ENCODE results near the gene PGPEP1.
"Not testable (repeated sequence)": the region's sequence is repeated elsewhere in the genome, so short reads cannot be mapped to it uniquely, and the experiment has no call there.

PGPEP1 gene

DNA sequence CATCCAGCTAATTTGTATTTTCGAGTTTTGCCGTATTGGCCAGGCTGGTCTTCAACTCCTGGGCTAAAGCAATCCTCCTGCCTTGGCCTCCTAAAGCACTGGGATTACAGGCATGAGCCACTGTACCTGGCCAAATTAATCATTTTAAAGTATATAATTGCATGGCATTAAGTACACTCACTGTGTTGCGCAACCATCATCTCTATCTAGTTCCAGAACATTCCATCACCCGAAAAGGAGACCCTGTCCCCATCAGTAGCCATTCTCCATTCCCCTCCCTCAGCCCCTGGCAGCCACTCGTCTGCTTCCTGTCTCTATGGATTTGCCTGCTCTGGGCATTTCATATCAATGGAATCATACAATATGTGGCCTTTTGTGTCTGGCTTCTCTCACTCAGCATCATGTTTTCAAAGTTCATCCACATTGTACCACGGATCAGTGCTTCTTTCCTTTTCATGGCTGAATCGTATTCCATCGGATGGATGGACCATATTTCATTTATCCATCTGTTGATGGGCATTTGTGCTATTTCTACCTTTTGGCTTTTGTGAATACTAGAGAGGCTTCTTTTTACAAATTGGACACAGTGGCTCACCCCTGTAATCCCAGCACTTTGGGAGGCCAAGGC, 13.1 kb downstream of the PGPEP1 start:
- no peak for DNase-seq (ENCODE audit: insufficient read length, low spot score)
- TF ChIP-seq POLR2A (IDR thresholded peaks at IDR 0.05; ENCODE audit: low read depth, low read length) = no peak
- no peak for FAIRE-seq

DNA sequence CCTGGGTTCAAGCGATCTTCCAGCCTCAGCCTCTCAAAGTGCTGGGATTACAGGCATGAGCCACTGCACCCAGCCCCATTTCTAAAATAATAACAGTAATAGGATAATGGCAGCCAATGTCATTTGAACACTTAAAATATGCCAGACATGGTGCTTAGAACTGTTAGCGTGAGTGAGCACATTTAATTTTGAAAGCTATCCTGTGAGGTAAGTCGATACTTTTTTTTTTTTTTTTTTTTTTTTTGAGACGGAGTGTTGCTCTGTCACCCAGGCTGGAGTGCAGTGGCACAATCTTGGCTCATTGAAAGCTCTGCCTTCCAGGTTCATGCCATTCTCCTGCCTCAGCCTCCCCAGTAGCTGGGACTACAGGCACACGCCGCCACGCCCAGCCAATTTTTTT, 14.3 kb downstream of the PGPEP1 start:
- FAIRE-seq = not testable (repeated sequence)

DNA sequence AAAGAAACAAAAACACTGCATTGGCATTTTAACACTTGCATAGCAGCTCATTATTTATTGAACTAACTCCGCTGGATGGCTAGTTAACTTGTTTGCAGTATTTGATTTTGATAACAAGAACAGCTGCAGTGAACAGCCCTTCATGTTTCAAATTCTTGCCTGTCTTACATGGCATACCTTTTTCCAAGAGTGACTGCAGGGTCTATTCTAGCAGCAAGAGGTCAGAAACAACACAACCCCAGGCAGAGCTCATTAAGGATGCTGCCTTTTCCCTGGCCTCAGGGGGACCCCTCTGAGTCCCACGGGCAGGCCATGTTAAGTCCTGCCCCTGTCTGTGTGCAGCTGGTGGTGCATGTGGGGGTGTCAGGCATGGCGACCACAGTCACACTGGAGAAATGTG, 16.6 kb downstream of the PGPEP1 start:
- FAIRE-seq (no peak), DNase-seq (ENCODE audit: insufficient read length, low spot score) (no peak)
- TF ChIP-seq POLR2A (IDR thresholded peaks at IDR 0.05; ENCODE audit: low read depth, low read length) = no peak

More for the DNA sequence above, 14.3 kb downstream of the PGPEP1 start:
- DNase-seq (ENCODE audit: insufficient read length, low spot score) = not testable (repeated sequence)

DNA sequence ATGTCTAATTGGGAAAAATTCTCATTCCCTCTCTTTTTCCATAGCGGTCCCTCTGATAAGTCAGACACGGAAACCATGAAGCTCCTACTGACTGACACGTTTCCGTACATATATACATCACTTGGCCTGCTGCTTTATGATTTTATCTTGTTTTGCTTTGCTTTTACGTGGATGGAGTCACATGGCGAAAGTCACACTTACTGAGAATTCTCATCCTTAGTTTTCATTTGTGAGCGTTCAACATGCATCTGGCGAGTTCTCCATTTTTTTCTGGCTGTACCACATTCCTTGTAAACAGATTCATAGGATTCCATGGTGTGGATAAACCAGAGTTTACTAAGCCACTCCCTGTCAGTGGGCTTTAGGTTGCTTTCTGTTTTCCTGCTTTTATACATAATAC, 21.2 kb downstream of the PGPEP1 start:
- no peak for FAIRE-seq
- TF ChIP-seq POLR2A (IDR thresholded peaks at IDR 0.05; ENCODE audit: low read depth, low read length) = no peak
- DNase-seq (ENCODE audit: insufficient read length, low spot score) = no peak

DNA sequence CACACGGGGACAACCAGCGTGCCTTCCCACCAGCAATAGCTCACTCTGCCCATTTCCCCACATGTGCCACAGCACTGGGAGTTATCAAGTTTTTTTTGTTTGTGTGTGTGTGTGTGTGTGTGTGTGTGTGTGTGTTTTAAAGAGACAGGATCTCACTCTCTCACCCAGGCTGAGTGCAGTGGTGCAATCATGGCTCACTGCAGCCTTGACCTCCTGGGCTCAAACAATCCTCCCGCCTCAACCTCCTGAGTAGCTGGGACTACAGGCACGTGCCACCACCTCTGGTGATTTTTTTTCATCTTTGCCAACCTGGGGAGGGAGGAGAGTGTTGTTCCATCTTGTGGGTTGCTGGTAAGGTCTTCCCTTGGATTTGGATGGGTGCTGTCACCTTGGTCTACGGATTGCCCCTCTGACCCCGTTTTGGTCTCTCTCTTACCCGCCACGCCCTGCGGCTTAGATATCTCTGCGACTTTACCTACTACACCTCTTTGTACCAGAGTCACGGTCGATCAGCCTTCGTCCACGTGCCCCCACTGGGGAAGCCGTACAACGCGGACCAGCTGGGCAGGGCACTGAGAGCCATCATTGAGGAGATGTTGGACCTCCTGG, 22.6 kb downstream of the PGPEP1 start:
- no peak for DNase-seq (ENCODE audit: insufficient read length, low spot score)
- no peak for TF ChIP-seq POLR2A (IDR thresholded peaks at IDR 0.05; ENCODE audit: low read depth, low read length)
- FAIRE-seq = no peak

DNA sequence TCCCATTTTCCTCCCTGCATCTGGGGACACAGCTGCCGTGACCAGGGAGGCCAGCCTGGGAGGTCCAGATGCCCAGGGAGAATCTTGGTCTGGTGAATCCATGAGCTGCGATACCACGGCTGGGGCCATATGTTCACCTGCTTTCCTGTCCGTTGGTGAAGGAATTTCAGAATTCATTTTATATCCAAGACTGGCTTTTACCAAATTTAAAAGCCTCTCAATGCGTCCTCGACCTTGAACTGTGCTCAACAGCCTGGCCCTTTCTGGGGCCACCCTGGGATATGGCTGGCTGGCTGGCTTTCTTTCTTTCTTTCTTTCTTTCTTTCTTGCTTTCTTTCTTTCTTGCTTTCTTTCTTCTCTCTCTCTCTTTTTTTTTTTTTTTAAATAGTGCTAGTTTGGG, 23.4 kb downstream of the PGPEP1 start:
- DNase-seq (ENCODE audit: insufficient read length, low spot score) (no peak), FAIRE-seq (no peak)
- no peak for TF ChIP-seq POLR2A (IDR thresholded peaks at IDR 0.05; ENCODE audit: low read depth, low read length)

DNA sequence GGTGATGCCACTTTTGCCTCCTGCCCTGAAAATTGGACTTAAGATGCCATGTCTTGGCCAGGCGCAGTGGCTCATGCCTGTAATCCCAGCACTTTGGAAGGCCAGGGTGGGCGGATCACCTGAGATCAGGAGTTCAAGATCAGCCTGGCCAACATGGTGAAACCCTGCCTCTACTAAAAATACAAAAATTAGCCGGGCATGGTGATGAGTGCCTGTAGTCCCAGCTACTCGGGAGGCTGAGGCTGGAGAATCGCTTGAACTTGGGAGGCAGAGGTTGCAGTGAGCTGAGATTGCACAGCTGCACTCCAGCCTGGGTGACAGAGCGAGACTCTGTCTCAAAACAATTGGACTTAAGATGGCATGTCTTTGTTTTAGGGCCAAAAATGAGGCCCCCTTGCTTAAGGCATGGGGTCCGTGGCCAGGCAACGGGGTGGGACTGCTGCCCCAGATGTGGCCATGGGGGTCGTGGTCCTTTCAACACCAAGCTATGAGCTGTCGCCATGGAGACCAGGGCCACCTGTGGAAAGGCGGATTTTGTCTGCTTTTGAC, 24.0 kb downstream of the PGPEP1 start:
- FAIRE-seq; DNase-seq (ENCODE audit: insufficient read length, low spot score): not testable (repeated sequence)

DNA sequence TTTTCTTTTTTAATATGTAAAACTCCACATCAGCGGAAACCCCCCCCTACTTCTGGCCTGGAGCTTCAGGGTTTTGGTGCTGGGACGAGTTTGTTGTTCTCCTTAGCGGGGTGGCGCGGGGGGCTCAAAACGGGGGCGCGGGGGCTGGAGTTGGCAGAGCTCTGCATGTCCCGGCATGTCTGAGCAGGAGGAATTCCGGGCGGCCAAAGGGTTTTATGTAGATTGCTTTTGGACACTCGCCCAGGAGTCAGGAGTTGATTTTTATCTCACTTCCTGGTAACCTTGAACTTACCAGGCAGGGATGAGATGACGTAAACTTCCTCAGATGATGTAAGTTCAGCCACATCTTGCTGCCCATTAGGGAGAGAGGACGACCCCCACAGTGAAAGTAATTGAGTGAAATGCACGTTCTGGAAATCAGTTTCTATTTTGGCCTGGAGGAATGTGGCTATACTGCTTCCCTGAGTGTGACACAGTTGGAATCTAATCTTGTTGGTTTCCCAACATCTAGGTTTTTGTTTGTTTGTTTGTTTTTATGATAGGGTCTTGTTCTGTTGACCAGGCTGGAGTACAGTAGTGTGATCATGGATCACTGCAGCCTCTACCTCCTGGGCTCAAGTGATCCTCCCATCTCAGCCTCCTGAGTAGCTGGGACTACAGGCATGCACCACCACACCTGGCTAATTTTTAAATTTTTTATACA, 24.6 kb downstream of the PGPEP1 start:
- FAIRE-seq (no peak), DNase-seq (ENCODE audit: insufficient read length, low spot score) (peak; percentile 83)
- TF ChIP-seq POLR2A (IDR thresholded peaks at IDR 0.05; ENCODE audit: low read depth, low read length) = no peak

DNA sequence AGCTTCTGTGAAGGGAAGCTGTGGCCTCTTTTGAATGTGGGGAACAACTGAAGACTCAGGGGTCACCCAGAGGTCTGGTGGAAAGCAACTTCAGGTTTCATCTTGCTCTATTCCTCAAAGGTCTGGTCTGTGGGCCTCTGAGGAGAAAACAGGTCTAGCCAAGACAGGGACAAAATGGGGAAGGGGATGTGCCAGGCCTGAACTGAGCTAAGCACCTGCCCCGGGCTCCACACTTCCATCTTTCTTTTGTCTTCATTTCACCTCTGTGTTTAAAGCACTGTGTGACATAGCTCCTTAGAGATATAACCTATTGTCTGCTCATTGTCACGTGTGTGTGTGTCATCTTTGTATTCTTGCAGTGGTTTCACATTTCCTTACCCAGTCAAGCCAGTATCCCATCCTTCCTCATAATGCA, 25.6 kb downstream of the PGPEP1 start:
- no peak for TF ChIP-seq POLR2A (IDR thresholded peaks at IDR 0.05; ENCODE audit: low read depth, low read length)
- DNase-seq (ENCODE audit: insufficient read length, low spot score) = no peak
- FAIRE-seq = no peak

DNA sequence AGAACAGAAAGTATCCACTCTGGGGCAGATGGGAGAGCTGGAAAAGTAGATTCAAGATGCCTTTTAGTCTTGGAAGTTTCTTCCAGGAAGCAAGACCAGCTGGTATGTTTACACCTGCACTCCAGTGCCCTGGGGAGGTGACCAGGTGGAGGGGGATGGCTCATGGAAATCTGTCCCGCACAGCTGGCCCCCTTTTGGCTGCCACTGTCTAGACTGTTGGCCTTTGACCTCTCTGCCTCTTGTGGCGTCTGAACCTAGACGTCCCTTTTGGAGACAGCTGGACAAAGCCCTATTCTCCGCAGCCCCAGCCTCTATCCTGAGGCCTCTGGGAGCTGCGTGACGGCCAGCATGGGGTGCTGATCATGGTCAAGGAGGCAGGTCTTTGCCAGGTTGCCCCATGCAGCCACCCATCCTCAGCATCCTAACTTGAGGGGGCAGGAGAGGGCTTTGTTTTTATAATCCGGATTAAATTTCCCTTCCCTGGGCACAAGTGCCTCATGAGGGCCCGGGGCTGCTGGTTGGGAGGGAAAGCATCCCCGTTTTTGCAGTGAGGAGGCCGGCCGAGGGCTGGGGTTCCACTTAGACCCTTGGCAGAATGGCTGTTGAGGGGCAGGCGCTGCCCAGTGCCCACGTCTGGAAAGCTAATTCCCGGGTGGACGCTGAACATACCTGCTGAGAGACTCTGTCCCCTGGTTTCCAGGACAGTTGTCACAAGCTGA, 28.3 kb downstream of the PGPEP1 start:
- no peak for TF ChIP-seq POLR2A (IDR thresholded peaks at IDR 0.05; ENCODE audit: low read depth, low read length)
- FAIRE-seq = no peak
- DNase-seq (ENCODE audit: insufficient read length, low spot score) = no peak

DNA sequence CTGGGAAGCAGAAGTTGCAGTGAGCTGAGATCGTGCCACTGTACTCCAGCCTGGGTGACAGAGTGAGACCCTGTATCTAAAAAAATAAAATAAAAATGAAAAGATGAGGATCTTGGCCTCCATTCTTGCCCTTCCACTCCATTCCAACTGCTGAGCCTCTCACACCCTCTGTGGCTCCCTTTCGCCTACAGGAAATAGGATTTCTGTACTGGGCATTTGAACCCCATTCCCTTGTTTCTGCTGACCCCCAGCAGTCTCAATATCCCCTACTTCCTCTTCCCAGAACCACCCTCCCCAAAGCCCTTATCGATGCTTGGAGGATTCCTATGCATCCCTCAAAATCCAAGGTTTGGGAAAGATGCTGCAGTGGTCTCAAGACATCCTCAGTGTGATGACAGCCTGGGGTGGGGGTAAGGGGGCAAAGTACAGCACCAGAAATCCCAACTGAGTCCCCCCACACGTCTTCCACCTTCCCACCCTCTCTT, 33.1 kb downstream of the PGPEP1 start:
- FAIRE-seq (no peak), DNase-seq (ENCODE audit: insufficient read length, low spot score) (no peak)
- no peak for TF ChIP-seq POLR2A (IDR thresholded peaks at IDR 0.05; ENCODE audit: low read depth, low read length)

DNA sequence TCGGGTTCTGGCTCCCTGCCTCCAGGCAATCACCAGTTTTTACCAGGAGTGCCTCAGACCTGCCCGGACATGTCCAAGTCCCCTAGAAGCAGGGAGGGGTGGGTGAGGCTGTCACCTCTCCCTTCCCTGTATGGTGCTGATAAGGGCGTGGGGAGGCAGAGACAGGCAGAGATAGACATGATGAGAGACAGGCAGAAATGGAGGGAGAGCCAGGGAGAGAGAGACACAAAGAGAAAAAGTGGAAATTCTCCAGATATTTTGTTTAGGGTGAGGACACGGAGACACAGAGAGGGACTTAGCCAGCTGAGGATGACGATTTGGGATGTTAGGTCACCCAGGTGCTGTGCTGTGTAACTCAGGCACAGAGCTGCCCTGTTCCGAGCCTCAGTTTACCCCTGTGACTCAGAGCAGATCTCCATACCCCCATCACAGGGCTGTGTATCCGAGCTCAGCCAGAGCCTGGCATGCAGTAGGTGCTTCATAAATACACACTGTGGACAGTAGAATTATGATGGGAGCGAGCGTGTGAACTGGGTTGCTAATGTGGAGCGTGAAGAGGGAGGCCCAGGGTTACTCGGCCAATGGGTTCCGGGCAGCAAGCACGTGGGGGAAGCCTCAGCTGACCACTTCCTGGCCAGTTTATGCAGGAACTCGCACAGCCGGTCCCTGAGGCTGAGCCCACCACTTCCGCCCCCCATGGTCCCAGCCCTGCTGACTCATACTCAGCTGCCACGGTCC, 33.7 kb downstream of the PGPEP1 start:
- DNase-seq (ENCODE audit: insufficient read length, low spot score) (peak; percentile 97), FAIRE-seq (no peak)
- no peak for TF ChIP-seq POLR2A (IDR thresholded peaks at IDR 0.05; ENCODE audit: low read depth, low read length)

DNA sequence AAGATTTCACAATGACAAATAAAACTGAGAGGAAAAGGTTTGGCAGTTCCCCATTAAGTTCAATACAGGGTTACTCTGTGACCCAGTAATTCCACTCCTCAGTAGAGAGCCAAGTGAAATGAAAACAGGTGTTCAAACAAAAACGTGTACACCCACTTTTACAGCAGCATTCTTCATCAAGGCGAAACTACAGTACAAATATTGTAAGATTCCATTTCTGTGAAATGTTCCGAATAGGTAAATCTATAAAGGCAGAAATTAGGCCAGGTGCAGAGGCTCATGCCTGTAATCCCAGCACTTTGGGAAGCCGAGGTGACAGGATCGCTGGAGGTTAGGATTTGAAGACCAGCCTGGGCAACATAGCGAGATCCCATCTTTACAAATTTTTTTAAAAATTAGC, 36.6 kb downstream of the PGPEP1 start:
- DNase-seq (ENCODE audit: insufficient read length, low spot score) (no peak), FAIRE-seq (no peak)
- no peak for TF ChIP-seq POLR2A (IDR thresholded peaks at IDR 0.05; ENCODE audit: low read depth, low read length)
